Adrenal gland (tissue), 5 donors: ENCODE results near the gene ATP8A2.

Source experiments
- CTCF ChIP-seq, 6 experiments: fragments of 450-650 bp in 4 of 6; fragments of 200-600 bp in 2 of 6; sonication (generic) in 1 of 6; IDR thresholded peaks; 1 replicate in 5 of 6; 2 replicates in 1 of 6; pipeline versions ENCODE4 v1.5.1 to v1.8.0; 2016 to 2021; ENCODE audit warnings: antibody characterized with exemption in 6 of 6, mild to moderate bottlenecking in 2 of 6, moderate library complexity in 1 of 6
- POLR2A ChIP-seq, 2 donors: fragments of 450-650 bp; IDR thresholded peaks; one replicate each; pipeline ENCODE4 v1.6.1; 2017; ENCODE audit warnings: antibody characterized with exemption in 2 of 2, mild to moderate bottlenecking in 2 of 2, moderate library complexity in 1 of 2
- donor health status: DM: no; HTN: no; CAD: no.

- no peak for TF ChIP-seq CTCF (IDR thresholded peaks at IDR 0.05)
- TF ChIP-seq POLR2A (IDR thresholded peaks at IDR 0.05) = no peak
Observed at GRCh38 chr13:25847145-25847544, 475.4 kb downstream of the ATP8A2 start.
